Activated naive CD4-positive, alpha-beta T cell treated with anti-CD3 and anti-CD28 coated beads for 36 hours (primary cell): ENCODE measurements around the gene ANKRD34C. TPM values are rescaled to one million over a fixed set of nuclear protein-coding genes. Genes with fewer than 3 reads are reported as not detected.

Experiments
- CTCF ChIA-PET: fragments of 350-600 bp; sonication (Branson Sonifier 250); formaldehyde crosslinking; loops from one replicate; lab custom pipeline; 2021; ENCODE audit warnings: antibody characterized with exemption; lab: Charles Lee
- DNase-seq: peaks from one replicate; pipeline ENCODE4 v3.0.0-alpha.2; 2020
- H3K27ac Mint-ChIP-seq: one replicate; pipeline ENCODE4 v1.8.0; 2021; ENCODE audit warnings: mild to moderate bottlenecking, mixed read lengths
- H3K27me3 Mint-ChIP-seq: one replicate; pipeline ENCODE4 v1.8.0; 2021; ENCODE audit warnings: low read depth, mixed read lengths
- H3K36me3 Mint-ChIP-seq: one replicate; pipeline ENCODE4 v1.8.0; 2021; ENCODE audit warnings: low read depth, mixed read lengths
- H3K4me1 Mint-ChIP-seq: one replicate; pipeline ENCODE4 v1.8.0; 2021; ENCODE audit warnings: low read depth, mixed read lengths
- H3K4me3 Mint-ChIP-seq: one replicate; pipeline ENCODE4 v1.8.0; 2021; ENCODE audit warnings: mild to moderate bottlenecking, moderate library complexity, mixed read lengths
- H3K9me3 Mint-ChIP-seq: one replicate; pipeline ENCODE4 v1.8.0; 2021; ENCODE audit warnings: mixed read lengths
- intact Hi-C: fragments of 100-400 bp; cut with micrococcal nuclease; formaldehyde crosslinking; loops from one replicate; pipeline ENCODE4 v1.15.1; 2023
- total RNA-seq, 2 experiments: library from RNA; stranded (reverse); gene quantifications; one replicate each; pipeline ENCODE4 v1.2.3, GENCODE V29; 2021

The ANKRD34C gene
- total RNA-seq, 2 experiments from 2014 or later: not detected

- peaks cover 17% of the 10 kb centered on the region for H3K27me3 Mint-ChIP-seq
Observed at GRCh38 chr15:79292011-79292410, 9.5 kb downstream of the ANKRD34C start.

GRCh38 chr15:79294075-79294474 lies 11.6 kb downstream of the ANKRD34C start:
- CTCF ChIA-PET: no interaction called here
- H3K4me3 Mint-ChIP-seq: no peak overlapping the region
- H3K9me3 Mint-ChIP-seq: no peaks in the 10 kb centered on the region
- H3K27ac Mint-ChIP-seq: no peak overlapping the region
- H3K36me3 Mint-ChIP-seq: no peaks in the 10 kb centered on the region
- DNase-seq: no peak
- H3K4me1 Mint-ChIP-seq: peaks cover 9% of the 10 kb centered on the region
- intact Hi-C loops: no loop called here
- peaks cover 6% of the 10 kb centered on the region for H3K27me3 Mint-ChIP-seq

More at GRCh38 chr15:79292011-79292410, 9.5 kb downstream of the ANKRD34C start:
- no peak for DNase-seq
- Mint-ChIP-seq H3K27ac (no peak overlapping the region), H3K36me3 (no peaks in the 10 kb centered on the region), H3K9me3 (no peaks in the 10 kb centered on the region), H3K4me1 (peaks cover 9% of the 10 kb centered on the region), H3K4me3 (no peak overlapping the region)
- CTCF ChIA-PET: no interaction called here
- intact Hi-C loops: no loop called here

DNA sequence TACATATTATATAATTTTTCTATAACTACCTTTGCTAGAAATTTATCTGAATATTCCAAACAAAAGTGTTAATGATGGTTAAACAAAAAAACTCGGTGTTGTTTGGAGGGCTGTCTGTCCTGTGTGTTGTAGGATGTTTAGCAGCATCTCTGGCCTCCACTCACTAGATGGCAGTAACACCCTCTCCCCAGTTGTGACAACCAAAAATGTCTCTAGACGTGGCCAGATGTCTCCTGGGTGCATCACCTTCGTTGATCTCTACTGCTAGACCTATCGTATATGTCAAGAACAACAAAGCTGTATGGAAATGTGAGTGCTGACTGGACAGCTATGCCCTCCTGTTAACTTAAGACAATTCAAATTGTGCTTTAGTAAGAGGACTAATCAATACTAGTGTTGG lies 14.1 kb downstream of the ANKRD34C start:
- intact Hi-C loops: no loop called here
- H3K36me3 Mint-ChIP-seq: no peaks in the 10 kb centered on the region
- peaks cover 12% of the 10 kb centered on the region for H3K27me3 Mint-ChIP-seq
- CTCF ChIA-PET: interaction anchor here (1.1 to 1.3 kb wide), 2 partner anchors 9 to 85 kb away, joined by 3 to 4 read pairs; no protein-coding TSS in a partner anchor
- no peaks in the 10 kb centered on the region for H3K4me1 Mint-ChIP-seq
- no peaks in the 10 kb centered on the region for H3K9me3 Mint-ChIP-seq
- H3K4me3 Mint-ChIP-seq: no peak overlapping the region
- peak; percentile 14 for DNase-seq
- H3K27ac Mint-ChIP-seq: no peak overlapping the region

GRCh38 chr15:79299126-79299840 lies 16.8 kb downstream of the ANKRD34C start:
- no peaks in the 10 kb centered on the region for H3K36me3 Mint-ChIP-seq
- no peak overlapping the region for H3K4me3 Mint-ChIP-seq
- H3K27me3 Mint-ChIP-seq: peaks cover 19% of the 10 kb centered on the region
- H3K4me1 Mint-ChIP-seq: no peaks in the 10 kb centered on the region
- CTCF ChIA-PET: no interaction called here
- H3K9me3 Mint-ChIP-seq: no peaks in the 10 kb centered on the region
- no peak for DNase-seq
- intact Hi-C loops: no loop called here
- H3K27ac Mint-ChIP-seq: no peak overlapping the region

DNA sequence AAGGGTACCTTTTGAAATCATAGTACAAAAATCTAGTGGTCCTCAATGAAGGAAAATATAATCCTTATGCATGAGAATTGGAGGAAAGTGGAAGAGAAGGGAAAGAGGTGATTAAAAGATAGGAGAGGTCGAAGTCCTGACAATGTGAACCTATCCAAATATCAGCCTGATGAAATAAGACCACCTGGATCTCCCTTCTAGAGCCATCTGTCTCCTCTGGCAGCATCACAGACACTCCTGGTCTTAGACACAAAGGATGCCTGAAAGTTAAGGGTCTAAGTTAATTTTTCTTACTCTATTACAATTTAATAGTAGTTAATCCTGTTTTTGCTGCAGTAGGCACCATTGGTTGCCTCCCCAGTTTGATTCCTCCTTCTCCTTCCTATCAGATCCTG lies 17.3 kb downstream of the ANKRD34C start:
- H3K4me1 Mint-ChIP-seq: no peaks in the 10 kb centered on the region
- CTCF ChIA-PET: no interaction called here
- intact Hi-C loops: no loop called here
- no peak for DNase-seq
- no peaks in the 10 kb centered on the region for H3K9me3 Mint-ChIP-seq
- H3K27me3 Mint-ChIP-seq: peaks cover 22% of the 10 kb centered on the region
- H3K27ac Mint-ChIP-seq: no peak overlapping the region
- H3K36me3 Mint-ChIP-seq: no peaks in the 10 kb centered on the region
- no peak overlapping the region for H3K4me3 Mint-ChIP-seq

DNA sequence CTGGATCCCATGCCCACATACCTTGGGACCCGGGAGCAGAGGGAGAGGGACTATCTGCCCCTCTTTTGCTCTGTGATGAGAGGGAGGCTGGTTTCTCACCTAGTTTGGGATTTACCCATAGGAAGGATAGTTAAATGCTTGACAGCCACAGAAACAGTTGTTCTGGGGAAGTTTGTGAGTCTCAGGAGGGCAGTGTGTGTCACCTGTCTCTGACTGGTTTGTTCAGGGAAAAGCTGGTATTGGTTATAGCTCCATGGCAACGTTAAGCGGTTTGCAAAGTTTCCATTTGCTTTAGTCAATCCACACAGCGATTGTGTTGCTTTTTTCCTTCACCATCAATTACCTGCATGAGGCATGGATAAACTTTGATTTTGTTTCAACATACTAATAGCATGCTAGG lies 24.7 kb downstream of the ANKRD34C start:
- CTCF ChIA-PET: no interaction called here
- Mint-ChIP-seq H3K9me3 (no peaks in the 10 kb centered on the region), H3K27ac (no peak overlapping the region), H3K27me3 (peaks cover 28% of the 10 kb centered on the region), H3K4me1 (peaks cover 18% of the 10 kb centered on the region), H3K4me3 (no peak overlapping the region), H3K36me3 (peaks cover 3% of the 10 kb centered on the region)
- DNase-seq: no peak
- intact Hi-C loops: no loop called here

DNA sequence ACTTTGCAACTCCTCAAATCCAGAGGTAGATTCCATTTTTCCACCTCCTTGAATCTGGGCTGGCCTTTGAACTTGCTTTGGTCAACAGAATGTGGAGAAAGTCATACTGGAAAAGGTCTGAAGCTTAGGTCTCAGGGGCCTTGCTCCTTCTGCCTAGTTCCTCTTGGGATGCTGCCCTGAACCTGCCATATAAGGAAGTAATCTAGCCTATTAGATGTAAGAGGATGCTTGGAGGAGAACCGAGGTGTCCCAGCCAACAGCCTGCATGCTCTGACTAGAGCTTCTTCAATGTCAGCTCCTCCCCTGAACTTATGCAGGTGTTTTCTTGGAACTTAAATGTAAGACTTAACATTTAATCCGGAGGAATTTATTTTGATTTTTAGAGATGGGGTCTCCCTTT lies 26.4 kb downstream of the ANKRD34C start:
- H3K4me3 Mint-ChIP-seq: no peak overlapping the region

GRCh38 chr15:79310612-79310984 lies 28.1 kb downstream of the ANKRD34C start:
- Mint-ChIP-seq H3K27ac (no peak overlapping the region), H3K36me3 (peaks cover 28% of the 10 kb centered on the region), H3K9me3 (no peaks in the 10 kb centered on the region), H3K4me1 (peaks cover 34% of the 10 kb centered on the region), H3K27me3 (peaks cover 18% of the 10 kb centered on the region), H3K4me3 (peak overlapping the region; percentile 80)
- intact Hi-C loops: loop anchor here (10.0 kb wide), 2 partner anchors 844 to 1384 kb away; partner anchors contain the start of genes ABHD17C and FAH
- CTCF ChIA-PET: interaction anchor here (1.1 to 1.6 kb wide), 3 partner anchors 29 to 287 kb away, joined by 3 to 4 read pairs (median 4); no protein-coding TSS in a partner anchor
- DNase-seq: peak; percentile 21

More for the DNA sequence above, 26.4 kb downstream of the ANKRD34C start:
- CTCF ChIA-PET: no interaction called here
- Mint-ChIP-seq H3K27me3 (peaks cover 21% of the 10 kb centered on the region), H3K36me3 (peaks cover 14% of the 10 kb centered on the region), H3K4me1 (peaks cover 30% of the 10 kb centered on the region), H3K9me3 (no peaks in the 10 kb centered on the region), H3K27ac (no peak overlapping the region)
- intact Hi-C loops: no loop called here
- no peak for DNase-seq

GRCh38 chr15:79310985-79311900 lies 28.7 kb downstream of the ANKRD34C start, which contains the start of gene TMED3:
TSS of gene TMED3 (plus strand) at chr15:79311112. CDS start at chr15:79311250, 138 bp downstream.
- Mint-ChIP-seq H3K4me3 (peak within 1 kb of the TSS; percentile 85), H3K9me3 (no peaks in the 10 kb centered on the region), H3K27me3 (peaks cover 14% of the 10 kb centered on the region), H3K27ac (no peak within 1 kb of the TSS), H3K4me1 (peaks cover 35% of the 10 kb centered on the region), H3K36me3 (peaks cover 32% of the 10 kb centered on the region)
- intact Hi-C loops: loop anchor here (10.0 kb wide), 2 partner anchors 844 to 1384 kb away; partner anchors contain the start of genes ABHD17C and FAH
- peak; percentile 85 for DNase-seq
- CTCF ChIA-PET: interaction anchor here (1.0 to 1.6 kb wide), 5 partner anchors 28 to 286 kb away, joined by 3 to 4 read pairs (median 3); no protein-coding TSS in a partner anchor

DNA sequence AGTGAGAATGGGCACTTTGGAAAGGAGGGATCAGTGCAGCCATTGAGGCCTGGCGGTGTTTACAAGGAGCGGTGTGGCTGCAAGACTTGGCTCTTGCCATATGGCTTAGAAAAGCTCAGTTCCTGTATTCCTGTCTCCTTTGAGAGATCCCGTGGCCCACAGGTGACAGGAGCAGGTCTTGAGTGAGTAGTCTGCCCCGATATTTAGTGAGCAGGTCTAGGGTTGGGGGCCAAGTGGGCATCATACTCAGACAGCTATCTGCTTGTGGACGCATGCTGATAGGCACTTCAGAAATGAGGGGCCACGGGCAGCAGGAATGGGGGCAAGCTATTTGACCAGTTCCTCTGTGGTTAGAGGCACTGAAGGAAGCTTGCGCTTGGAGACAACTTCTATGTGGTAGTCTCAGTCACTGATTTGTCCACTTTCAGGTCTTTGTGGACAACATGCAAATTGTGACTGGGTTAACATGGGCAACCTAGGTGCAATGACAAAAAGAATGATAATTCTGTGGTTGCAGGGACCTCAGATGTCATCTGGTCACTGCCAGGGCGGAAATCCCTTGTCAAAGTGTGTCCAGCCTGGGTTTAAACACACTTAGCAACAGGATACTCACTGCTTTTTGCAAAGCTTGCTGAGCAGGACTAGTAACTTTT lies 29.5 kb downstream of the ANKRD34C start:
- Mint-ChIP-seq H3K4me1 (peaks cover 40% of the 10 kb centered on the region), H3K4me3 (peak overlapping the region; percentile 85), H3K9me3 (no peaks in the 10 kb centered on the region), H3K36me3 (peaks cover 40% of the 10 kb centered on the region), H3K27me3 (peaks cover 14% of the 10 kb centered on the region), H3K27ac (no peak overlapping the region)
- CTCF ChIA-PET: interaction anchor here (1.0 to 1.6 kb wide), 3 partner anchors 44 to 285 kb away, joined by 3 read pairs; no protein-coding TSS in a partner anchor
- no peak for DNase-seq
- intact Hi-C loops: loop anchor here (10.0 kb wide), 2 partner anchors 843 to 1383 kb away; partner anchors contain the start of genes ABHD17C and FAH

DNA sequence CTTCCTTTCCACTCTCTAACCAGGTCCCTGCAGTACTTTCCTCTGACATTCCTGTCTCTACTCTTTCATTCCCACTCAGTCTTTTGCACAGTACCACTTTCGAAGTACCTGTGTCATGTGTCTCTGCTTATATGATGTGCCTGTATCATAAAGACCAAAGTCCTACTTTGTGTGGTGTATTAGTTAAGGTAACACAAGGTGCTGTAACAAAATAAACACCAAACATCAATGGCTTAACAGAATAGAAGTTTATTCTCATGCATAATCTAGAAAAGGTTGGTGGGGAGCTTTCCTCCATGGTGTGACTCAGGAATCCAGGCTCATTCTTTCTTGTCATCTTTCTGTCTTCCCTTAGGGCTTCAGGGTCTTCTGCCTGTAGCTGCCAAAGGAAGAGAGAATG lies 31.7 kb downstream of the ANKRD34C start:
- CTCF ChIA-PET: no interaction called here
- Mint-ChIP-seq H3K27ac (no peak overlapping the region), H3K9me3 (no peaks in the 10 kb centered on the region), H3K36me3 (peaks cover 59% of the 10 kb centered on the region), H3K4me1 (peaks cover 36% of the 10 kb centered on the region), H3K27me3 (peaks cover 8% of the 10 kb centered on the region), H3K4me3 (no peak overlapping the region)
- intact Hi-C loops: loop anchor here (10.0 kb wide), 2 partner anchors 841 to 1381 kb away; partner anchors contain the start of genes ABHD17C and FAH
- no peak for DNase-seq
